ENCODE data around the gene OOSP2.

The OOSP2 gene

GRCh38 chr11:60095477-60096120 lies 55.4 kb downstream of the OOSP2 start:
- no peak overlapping the region for H2BK15ac ChIP-seq (ENCODE audit: low read depth, poor library complexity, severe bottlenecking)
- H3K79me1 ChIP-seq (replicated peaks; ENCODE audit: low read length, poor library complexity, severe bottlenecking) = no peaks in the 10 kb centered on the region
- no peaks in the 10 kb centered on the region for H3K4me1 ChIP-seq (ENCODE audit: control insufficient read depth, insufficient read depth, low read depth, low read length)
- H3K9ac ChIP-seq (ENCODE audit: low read length) = no peak overlapping the region
- H3K9me3 ChIP-seq (ENCODE audit: control insufficient read depth, low read length) = no peaks in the 10 kb centered on the region
- no peak overlapping the region for H3K14ac ChIP-seq (ENCODE audit: low read length in 2 of 2)
- no peak overlapping the region for H4K8ac ChIP-seq (ENCODE audit: low read length)
- H3K23ac ChIP-seq (ENCODE audit: low read length in 2 of 2) = no peak overlapping the region
- H2AK5ac ChIP-seq (ENCODE audit: low read length, severe bottlenecking) = no peak overlapping the region
- no peak for DNase-seq
- H4K91ac ChIP-seq (ENCODE audit: low read length) = no peak overlapping the region
- H3K4ac ChIP-seq (ENCODE audit: low read depth in 1 of 2, low read length in 2 of 2) = no peak overlapping the region
- H2BK12ac ChIP-seq (ENCODE audit: low read length in 2 of 2) = no peak overlapping the region
- H3K27ac ChIP-seq (ENCODE audit: low read length, poor library complexity, severe bottlenecking) = no peak overlapping the region
- H3K4me3 ChIP-seq (ENCODE audit: insufficient read depth in 1 of 2, low read depth in 1 of 2, low read length in 2 of 2) = no peak overlapping the region
- no peaks in the 10 kb centered on the region for H3K36me3 ChIP-seq (ENCODE audit: control insufficient read depth in 1 of 2, insufficient read depth in 2 of 2, low read depth in 1 of 2, low read length in 2 of 2)
- no peaks in the 10 kb centered on the region for H3K27me3 ChIP-seq (ENCODE audit: control insufficient read depth in 1 of 2, insufficient read depth in 1 of 2, low read length in 2 of 2)
- H2AFZ ChIP-seq (ENCODE audit: low read depth, low read length) = no peak overlapping the region
- no peak overlapping the region for H3K18ac ChIP-seq (ENCODE audit: low read depth in 1 of 2, low read length in 2 of 2)
- no peak overlapping the region for H2BK120ac ChIP-seq (ENCODE audit: low read depth, low read length)
- WGBS = 77% methylated on average over 3 of the region's 4 CpGs
- no peak overlapping the region for H3K4me2 ChIP-seq (ENCODE audit: low read length, poor library complexity, severe bottlenecking)
- H2BK5ac ChIP-seq (ENCODE audit: low read depth, low read length, poor library complexity, severe bottlenecking) = no peak overlapping the region

GRCh38 chr11:60097189-60097588 lies 57.0 kb downstream of the OOSP2 start:
- Histone ChIP-seq H3K27ac (ENCODE audit: low read length, poor library complexity, severe bottlenecking) (no peak overlapping the region), H3K4me3 (ENCODE audit: insufficient read depth in 1 of 2, low read depth in 1 of 2, low read length in 2 of 2) (no peak overlapping the region), H3K18ac (ENCODE audit: low read depth in 1 of 2, low read length in 2 of 2) (no peak overlapping the region), H4K91ac (ENCODE audit: low read length) (no peak overlapping the region), H2BK12ac (ENCODE audit: low read length in 2 of 2) (no peak overlapping the region), H3K79me1 (replicated peaks; ENCODE audit: low read length, poor library complexity, severe bottlenecking) (no peaks in the 10 kb centered on the region), H4K8ac (ENCODE audit: low read length) (no peak overlapping the region), H3K9me3 (ENCODE audit: control insufficient read depth, low read length) (no peaks in the 10 kb centered on the region), H3K27me3 (ENCODE audit: control insufficient read depth in 1 of 2, insufficient read depth in 1 of 2, low read length in 2 of 2) (no peaks in the 10 kb centered on the region), H3K36me3 (ENCODE audit: control insufficient read depth in 1 of 2, insufficient read depth in 2 of 2, low read depth in 1 of 2, low read length in 2 of 2) (no peaks in the 10 kb centered on the region), H2AK5ac (ENCODE audit: low read length, severe bottlenecking) (no peak overlapping the region), H3K14ac (ENCODE audit: low read length in 2 of 2) (no peak overlapping the region), H3K23ac (ENCODE audit: low read length in 2 of 2) (no peak overlapping the region), H2BK5ac (ENCODE audit: low read depth, low read length, poor library complexity, severe bottlenecking) (no peak overlapping the region), H3K9ac (ENCODE audit: low read length) (no peak overlapping the region), H3K4me2 (ENCODE audit: low read length, poor library complexity, severe bottlenecking) (no peak overlapping the region), H2BK120ac (ENCODE audit: low read depth, low read length) (no peak overlapping the region), H2AFZ (ENCODE audit: low read depth, low read length) (no peak overlapping the region), H3K4ac (ENCODE audit: low read depth in 1 of 2, low read length in 2 of 2) (no peak overlapping the region), H3K4me1 (ENCODE audit: control insufficient read depth, insufficient read depth, low read depth, low read length) (no peaks in the 10 kb centered on the region), H2BK15ac (ENCODE audit: low read depth, poor library complexity, severe bottlenecking) (no peak overlapping the region)
- DNase-seq = no peak
- WGBS = 95% methylated on average over 1 of the region's 1 CpG
